Stimulated activated CD8-positive, alpha-beta memory T cell treated with anti-CD3 and anti-CD28 coated beads, Interleukin-4, amount 100 ng/mL, for 1 hour (primary cell): Measurements from ENCODE around the gene ARL6IP4.

Experiments used
- DNase-seq, 2 donors: peaks; one replicate each; pipeline ENCODE4 v3.0.0-alpha.2; 2020; ENCODE audit warnings: low read depth in 2 of 2, low spot score in 1 of 2

The ARL6IP4 gene

DNA sequence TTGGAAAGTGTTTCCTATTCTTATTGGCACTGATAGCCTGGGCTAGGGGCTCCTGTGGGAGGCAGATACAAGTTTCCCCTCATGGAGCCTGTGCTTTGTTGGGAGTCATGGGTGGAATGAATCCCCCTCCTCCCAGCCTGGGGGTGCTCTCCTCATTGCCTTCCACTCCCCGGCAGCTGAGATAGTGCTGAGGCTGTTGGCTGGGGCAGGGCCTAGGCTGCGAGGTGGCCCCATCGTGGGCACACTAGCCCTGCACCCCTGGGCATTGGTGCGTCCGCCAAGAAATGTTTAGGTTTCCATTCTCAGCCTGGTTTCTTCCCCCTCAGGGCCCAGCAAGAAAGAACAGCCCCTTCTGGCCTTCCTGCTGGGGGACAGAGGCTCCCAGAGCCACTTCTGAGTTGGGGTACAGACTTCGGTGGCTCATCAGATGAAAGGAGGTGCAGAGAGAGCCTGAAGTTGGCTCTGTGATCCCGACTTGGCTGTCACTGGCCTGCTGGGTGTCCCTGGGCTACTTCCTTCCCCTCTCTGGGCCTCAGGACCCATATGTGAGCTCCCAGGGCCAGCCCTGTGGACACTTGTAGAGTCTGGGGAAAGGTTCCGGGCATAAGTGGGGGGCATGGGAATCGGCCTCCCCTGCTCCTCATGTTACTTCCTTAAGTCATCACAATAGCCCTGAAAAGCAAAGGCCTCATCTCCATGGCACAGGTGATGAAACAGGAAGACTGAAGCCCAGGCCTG, 2.7 kb upstream of the ARL6IP4 start:
- DNase-seq, result no peak

DNA sequence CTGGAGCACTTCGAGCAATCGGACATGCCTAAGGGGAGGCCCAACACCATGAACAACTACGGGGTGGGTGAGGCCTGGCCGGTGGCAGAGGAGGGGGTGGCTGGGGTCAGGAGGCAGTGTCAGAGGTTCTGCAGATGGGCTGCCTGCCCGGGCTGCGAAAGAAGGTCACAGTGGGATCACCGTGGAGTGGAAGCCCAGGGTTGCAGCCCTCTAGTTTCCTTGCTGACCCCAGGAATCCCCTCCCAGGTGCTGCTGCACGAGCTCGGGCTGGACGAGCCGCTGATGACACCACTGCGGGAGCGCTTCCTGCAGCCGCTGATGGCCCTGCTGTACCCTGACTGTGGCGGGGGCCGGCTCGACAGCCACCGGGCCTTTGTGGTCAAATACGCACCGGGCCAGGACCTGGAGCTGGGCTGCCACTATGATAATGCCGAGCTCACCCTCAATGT, 1.9 kb upstream of the ARL6IP4 start:
- DNase-seq, result no peak

DNA sequence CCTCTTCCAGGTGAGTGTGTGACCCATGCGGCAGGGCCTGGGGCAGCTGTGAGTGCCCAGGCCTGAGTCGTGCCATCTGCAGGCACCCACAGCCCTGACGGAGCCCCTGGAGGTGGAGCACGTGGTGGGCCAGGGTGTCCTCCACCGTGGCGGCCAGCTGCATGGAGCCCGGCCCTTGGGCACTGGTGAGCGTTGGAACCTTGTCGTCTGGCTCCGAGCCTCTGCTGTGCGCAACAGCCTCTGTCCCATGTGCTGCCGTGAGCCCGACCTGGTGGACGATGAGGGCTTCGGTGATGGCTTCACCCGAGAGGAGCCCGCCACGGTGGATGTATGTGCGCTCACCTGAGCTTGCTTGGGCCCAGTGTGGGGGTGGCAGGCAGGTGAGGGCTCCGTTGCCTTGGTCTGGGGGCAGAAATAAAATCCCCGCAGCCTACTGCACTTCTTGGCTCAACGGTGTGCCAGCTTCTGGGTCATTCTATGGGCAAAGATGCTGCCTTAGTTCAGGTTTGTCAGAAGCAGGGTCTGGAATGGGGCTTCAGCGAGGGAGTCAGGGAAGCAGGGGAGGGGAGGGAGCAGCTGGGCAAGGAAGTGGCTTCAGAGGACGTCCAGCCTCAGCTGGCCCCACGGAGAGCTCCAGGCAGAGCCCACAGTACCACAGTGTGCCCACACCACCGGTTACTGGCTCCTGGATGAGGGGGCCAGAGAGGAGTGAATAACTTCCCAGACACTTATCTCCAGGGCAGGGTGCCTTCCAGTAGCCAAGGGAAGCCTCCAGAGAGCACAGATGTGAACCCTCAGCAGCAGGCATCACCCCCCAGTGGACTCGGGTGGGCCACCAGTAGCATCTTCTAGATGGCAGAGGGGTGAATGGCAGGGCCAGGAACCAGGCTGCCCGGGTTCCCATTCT, 1.2 kb upstream of the ARL6IP4 start:
- DNase-seq, result no peak

DNA sequence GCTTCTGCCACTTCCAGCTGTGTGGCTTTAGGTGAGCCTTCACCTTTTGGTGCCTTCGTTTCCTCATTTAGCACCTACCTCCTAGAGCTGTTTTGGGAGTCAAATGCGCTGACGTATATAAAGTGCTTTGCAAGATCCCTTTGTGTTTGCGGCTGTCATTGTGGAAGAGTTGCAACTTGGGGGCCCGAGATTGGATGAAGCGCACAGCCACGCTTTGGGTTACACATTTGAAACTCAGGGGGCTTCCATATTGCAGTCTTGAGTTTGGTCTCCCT, 636 bp upstream of the ARL6IP4 start:
- no peak for DNase-seq

DNA sequence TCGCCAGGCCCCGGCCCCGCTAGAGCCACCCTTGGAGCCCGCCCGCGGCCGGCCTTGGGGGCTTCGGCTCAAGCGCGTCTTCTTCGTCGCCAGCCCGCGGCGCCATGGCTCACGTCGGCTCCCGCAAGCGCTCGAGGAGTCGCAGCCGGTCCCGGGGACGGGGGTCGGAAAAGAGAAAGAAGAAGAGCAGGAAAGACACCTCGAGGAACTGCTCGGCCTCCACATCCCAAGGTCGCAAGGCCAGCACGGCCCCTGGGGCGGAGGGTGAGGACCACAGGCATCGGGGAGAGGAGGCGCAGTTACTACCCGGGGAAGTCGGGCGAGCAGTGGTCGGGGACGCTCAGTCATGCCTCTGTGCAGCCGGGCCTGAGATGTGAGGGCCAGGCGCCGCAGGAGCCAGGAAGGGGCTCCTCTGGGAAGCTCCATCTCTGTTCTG, 573 bp downstream of the ARL6IP4 start:
- DNase-seq, result no peak

DNA sequence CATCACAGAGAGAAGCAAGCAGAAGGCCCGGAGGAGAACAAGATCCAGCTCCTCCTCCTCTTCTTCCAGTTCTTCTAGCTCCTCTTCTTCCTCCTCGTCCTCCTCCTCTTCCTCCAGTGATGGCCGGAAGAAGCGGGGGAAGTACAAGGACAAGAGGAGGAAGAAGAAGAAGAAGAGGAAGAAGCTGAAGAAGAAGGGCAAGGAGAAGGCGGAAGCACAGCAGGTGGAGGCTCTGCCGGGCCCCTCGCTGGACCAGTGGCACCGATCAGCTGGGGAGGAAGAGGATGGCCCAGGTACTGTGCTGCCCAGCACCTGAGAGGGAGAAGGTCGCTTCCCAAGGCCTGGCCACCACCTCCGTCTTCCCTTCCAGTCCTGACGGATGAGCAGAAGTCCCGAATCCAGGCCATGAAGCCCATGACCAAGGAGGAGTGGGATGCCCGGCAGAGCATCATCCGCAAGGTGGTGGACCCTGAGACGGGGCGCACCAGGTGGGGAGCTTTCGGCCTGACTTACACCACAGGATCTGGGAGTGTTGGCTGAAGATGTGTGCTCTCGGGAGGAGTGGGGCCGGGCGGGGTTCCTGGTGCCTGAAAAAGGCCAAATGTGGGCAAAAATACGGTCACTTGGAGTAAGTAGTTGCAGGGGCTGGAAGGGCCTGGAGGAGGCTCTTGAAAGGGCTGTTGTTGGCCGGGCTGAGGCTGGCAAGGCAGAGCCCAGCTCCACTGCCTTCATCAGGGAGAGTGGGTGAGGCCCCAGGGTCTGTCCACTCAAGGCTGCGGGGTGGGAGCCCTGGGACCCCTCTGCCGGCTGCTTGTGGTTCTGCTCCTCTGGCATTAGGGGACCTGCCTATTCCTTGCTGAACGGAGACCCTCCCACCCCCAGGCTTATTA, 1.4 kb downstream of the ARL6IP4 start:
- no peak for DNase-seq

DNA sequence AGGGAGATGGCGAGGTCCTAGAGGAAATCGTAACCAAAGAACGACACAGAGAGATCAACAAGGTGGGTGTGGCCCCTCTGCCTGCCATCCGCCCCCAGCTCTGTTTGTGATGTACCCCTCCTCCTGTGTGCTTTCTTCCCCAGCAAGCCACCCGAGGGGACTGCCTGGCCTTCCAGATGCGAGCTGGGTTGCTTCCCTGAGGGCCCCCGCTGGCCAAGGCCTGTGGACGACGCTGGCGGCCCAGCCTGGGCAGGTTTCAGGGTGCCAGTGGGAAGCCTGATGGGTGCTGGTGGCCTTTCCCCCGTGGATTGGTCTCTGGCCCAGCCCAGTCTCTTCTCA, 2.0 kb downstream of the ARL6IP4 start:
- DNase-seq, result no peak

DNA sequence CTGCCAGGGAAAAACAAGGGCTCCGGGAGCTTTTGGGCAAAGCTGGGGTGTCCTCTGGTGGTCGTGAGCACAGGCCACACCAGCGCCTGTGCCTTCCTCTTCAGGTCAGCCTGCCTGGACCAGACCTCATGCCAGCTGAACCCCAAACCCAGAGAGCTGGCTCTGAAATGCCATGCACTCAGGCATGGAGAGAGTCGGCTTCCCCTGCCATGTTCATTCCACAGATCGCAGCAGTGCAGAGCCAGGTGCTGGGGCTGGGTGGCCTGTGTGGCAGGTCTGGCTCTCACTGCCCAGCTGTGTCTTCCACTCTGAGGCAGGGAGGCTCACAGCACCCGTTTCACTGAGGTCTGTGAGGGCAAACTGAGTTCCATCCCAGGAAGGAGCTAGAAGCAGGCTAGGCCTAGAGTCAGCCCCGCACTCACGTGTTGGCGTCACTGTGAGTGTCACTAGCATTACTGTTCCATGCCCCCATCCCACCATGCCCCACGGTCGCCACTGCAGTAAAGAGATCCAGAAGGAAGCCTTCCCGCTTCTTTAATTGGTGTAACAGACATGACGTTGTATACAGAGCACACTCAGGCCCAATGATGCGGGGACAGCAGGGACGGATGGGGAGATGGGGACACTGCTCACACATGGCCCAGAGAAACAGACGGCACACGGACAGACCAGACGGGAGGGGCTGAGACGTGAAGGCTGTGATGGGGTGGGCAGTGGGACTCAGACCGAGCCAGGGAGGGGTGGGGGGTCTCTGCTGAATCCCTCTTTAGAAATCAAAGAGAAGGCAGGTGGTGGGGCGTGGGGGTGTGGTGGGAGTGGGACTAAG, 2.7 kb downstream of the ARL6IP4 start:
- DNase-seq, result no peak

DNA sequence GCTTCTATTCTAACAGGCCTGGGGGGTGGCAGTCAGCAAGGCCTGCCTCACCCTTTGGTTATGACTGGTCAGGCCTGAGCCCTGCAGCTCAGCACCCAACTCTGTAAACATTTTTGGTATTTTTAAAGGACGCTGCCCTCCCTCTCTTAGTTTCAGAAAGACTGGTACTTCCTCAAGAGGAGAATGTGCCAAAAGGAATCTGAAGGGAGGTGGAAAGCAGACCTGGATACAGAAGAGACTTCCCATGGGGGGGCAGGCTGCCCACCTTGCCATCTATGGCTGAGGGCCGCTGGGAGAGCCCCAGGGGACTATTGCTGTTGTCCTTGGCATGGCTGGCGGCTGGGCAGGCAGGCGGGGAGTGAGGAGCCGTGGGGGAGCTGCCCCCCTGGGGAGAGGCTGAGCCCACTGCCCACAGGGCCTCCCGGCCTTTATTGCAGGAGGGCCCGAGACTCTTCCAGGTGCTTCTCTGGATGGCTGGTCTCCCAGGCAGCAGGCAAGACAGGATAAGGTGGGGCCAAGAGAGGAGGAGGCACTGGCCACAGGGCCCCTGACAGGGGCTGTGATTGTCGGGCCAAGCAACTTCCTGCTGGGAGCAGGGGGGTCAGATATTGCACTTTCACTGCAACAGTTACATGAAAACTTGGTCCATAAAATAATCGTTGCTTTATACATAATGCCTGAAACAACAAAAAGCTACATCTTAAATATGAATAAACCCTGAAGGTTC, 3.5 kb downstream of the ARL6IP4 start:
- DNase-seq, result no peak

DNA sequence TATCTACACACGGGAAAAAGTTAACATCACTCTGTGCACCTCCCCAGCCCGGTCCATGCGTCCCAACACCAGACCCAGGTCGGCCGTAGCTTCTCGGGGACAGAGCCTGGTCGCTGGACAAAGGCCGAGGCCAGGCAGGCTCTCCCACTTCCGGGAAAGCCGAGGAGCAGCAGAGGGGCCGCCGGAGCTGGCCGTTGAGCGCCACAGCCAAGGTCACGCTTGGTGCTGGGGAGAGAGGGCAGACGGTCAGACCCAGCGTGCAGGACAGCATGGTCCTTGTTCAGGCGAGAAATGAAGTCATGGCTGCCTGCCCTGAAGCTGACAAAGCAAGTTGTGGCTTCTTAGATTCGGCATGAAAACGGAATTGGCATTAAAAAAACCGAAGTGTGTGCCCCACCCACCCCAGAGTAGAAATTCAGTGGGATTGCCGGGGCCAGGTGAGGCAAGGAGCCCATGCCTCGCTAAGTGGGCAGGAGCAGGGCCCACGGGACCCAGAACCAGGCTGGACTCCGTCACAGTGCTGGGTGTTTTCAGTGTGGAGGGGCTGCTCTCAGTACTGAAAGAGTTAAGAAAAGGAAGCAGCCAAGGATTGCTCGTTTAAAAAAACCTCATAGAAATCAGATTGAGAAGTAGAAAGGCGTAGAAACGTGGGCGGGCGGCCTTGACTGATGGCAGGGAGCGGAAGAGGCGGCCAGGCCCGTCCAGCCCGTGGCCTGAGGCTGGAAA, 4.3 kb downstream of the ARL6IP4 start:
- DNase-seq, result no peak

DNA sequence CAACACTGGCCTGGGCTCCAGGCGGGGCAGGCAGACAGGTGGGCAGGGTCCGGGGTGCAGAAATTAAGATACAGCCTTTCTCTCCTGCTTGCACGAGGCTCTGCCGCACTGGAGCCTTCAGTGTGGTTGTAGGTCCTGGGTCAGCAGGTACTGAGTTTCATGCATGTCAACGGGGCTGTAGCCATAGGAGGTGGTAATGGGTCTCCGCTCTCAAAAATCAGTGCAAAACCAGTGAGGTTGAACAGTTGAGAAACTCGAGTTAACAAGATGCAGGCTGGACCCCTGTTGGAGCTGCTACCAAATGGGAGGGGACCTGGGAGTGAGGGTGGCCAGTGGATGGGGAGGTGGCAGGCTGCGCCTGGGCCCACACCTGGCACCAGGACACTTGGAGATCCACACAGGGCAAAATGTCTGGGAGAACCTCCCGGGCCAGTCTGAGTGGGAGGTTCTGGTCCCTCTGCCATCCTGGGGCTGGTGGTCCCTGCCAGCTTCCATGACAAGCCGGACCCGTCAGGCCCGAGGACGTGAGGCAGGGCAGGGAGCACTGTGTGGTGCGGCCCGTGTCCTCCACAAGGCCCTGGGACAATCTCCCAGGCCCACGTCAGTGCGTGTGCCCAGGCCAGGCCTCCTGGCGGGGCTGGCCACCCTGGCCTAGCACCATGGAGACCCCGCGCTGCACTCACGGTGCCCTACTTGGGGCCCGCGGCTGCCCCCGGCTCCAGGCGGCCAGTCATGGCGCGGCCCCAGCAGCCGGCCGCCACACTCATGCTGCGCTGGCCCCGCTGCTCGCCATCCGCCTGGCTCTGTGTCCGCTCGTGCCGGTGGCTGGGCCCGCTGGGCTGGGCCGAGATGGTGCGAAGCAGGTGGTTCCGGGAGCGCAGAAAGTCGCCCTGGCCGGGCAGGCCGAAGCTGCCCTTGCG, 5.1 kb downstream of the ARL6IP4 start:
- no peak for DNase-seq

DNA sequence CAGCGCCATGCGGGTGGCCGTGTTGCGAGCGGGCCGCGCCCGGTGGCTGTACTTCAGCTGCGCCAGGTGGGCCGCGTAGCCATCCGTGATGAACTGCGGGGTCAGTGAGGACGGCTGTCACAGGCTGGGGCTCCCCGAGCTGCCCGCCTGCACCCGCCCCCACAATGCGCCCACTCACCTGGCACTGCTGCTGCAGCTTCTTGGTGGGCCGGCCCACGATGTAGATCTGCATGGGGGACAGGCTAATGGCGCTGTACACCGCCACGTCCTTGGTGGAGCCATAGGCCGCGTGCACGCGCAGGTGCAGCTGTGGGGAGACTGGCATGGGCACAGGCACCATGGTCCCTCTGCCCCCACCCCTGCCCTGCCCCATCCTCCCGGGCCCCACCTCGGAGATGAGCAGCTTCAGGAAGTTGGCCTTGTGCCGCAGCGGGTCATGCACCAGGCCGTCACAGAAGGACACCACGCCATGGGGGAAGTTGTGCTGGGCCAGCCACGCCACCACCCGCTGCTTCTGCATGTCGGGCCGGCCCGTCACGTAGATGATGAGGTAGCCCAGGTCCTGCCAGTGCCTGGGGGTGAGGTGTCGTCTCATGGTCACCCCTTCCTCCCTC, 5.9 kb downstream of the ARL6IP4 start:
- no peak for DNase-seq

DNA sequence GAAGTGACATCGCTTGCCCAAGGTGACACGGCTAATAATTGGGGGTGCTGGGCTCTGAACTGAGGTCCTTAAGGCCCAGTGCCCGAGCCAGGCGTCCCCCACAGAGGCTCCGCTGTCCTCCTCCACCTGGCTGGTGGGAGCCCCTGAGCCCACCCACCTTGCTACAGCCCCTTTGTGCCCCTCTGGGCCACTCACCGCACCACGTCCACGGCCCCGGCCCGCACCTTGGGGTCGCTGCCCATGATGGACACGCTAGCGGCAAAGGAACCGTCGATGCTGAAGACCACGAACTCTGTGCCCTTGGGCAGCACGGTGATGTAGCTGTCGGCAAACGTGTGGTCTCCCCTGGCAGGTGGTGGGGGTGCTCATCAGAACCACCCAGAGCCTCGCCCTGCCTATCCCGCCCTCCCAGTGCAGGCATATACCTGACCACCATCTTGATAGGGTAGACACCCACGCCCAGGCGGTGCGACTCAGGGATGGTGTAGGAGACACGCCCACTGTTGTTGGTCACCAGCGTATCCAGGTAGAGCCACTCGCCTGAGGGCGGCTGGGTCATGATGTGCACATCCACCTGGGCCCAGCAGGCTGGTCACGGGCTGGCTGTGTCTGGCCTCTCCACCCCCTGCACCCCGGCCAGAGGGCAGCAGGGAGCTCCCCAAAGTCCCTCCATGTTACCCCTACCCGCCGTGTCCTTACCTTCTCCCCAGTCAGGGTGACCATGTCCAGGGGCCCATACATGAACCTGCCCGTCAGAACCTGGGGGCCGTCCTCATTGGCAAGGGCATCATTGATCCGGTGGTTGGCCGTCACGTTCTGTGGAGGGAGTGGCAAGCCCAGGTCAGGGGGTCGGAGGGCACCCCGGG, 6.8 kb downstream of the ARL6IP4 start:
- no peak for DNase-seq

DNA sequence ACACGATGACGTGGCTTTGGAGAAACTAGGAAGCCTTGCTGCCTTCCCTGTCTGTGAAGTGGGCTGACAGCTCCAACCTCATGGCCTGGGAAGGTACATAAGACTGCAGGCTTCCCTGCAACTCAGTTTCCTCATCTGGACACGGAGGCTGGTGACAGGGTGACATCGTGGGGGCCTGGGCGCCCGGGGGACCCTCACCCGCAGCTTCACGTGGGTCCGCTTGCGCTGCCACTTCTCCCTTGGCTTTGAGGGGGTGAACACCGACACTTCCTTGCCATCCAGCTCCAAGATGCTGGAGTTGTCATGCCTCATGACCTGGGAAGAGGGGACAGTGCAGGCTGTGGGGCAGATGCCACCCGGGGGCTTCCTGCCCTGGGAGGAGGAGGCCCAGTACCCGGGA, 7.6 kb downstream of the ARL6IP4 start:
- no peak for DNase-seq

DNA sequence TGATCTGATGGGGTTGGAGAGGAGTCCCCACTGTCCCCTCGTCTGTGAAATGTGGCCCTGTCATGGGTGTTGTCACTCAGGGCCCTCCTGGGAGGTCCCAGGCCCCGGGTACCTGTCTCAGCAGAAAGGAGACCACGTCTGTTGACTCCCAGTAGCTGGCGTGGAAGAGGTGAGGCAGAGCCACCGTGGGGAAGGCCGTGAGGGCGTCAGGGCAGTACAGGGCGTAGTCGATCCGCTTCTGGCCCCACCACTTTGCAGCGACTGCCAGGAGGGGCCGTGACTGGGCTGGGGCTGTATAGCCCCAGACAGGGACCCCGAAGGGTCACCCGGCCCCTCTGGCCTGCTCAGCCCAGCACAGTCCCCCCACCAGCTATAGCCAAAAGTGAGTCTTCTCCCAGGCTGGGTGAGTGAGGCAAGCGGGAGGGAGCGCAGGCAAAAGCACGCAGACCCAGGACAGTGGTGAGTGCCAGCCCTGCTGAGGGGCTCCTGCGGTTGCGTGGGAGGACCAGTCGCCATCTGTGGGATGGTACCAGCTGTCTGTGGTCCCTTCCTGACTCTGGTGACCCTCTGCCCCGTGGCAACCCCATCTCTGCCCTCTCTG, 8.2 kb downstream of the ARL6IP4 start:
- DNase-seq, result no peak

DNA sequence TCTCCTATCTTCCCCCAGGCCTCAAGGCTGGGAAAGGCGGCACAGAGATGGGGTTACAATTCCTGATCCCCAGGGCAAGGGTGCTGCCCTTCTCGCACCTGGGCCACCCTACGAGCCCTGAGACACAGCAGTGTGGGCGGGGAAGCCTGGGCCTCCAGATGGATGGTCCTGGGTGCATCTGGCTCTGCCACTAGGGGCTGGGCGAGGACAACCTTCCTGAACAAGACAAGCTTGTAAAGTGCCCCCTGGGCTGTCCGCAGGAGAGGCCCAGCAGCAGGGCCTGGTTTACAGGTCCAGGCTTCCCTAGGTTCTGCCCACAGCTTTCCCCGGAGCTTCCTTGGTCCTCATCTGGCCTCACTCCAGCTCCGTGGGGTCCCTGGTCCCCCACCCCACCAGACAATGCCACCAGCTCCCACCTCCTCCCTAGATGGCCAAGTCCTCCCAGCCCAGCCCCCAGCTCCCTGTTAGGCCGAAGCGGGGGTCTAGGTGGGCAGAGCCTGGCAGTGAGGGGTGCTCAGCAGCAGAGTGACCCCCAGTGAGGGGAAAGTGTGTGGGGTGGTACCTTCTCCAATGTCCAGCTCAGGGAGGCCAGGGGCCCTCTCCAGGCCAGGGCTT, 8.9 kb downstream of the ARL6IP4 start:
- no peak for DNase-seq
